BLaER1 treated with 17β-estradiol and CSF1 and Interleukin-3, amounts not matched to agents 10 nM and 100 nM (cell line): ENCODE data around the gene TP53I13.
A peak's percentile ranks its signal among the peaks of the same experiment; 100 is the strongest.

Experiments
- H3K27ac ChIP-seq, 11 experiments: shearing (Covaris generic); formaldehyde crosslinking; 2 replicates each; pipeline ENCODE4 v1.8.1; 2022
- H3K27me3 ChIP-seq, 11 experiments: shearing (Covaris generic); formaldehyde crosslinking; 2 replicates each; pipeline ENCODE4 v1.8.1; 2022
- H3K36me3 ChIP-seq, 11 experiments: shearing (Covaris generic); formaldehyde crosslinking; 2 replicates each; pipeline ENCODE4 v1.8.1; 2022
- H3K4me1 ChIP-seq, 10 experiments: shearing (Covaris generic); formaldehyde crosslinking; 2 replicates each; pipeline ENCODE4 v1.8.1; 2022
- H3K4me2 ChIP-seq, 11 experiments: shearing (Covaris generic); formaldehyde crosslinking; 2 replicates each; pipeline ENCODE4 v1.8.1; 2022
- H3K4me3 ChIP-seq, 10 experiments: shearing (Covaris generic); formaldehyde crosslinking; 2 replicates each; pipeline ENCODE4 v1.8.1; 2022
- H3K9ac ChIP-seq, 11 experiments: shearing (Covaris generic); formaldehyde crosslinking; 2 replicates each; pipeline ENCODE4 v1.8.1; 2022
- H3K9me3 ChIP-seq, 11 experiments: shearing (Covaris generic); formaldehyde crosslinking; replicated peaks in 1 of 11; 2 replicates each; pipeline ENCODE4 v1.8.1; 2022
- H4K20me1 ChIP-seq, 11 experiments: shearing (Covaris generic); formaldehyde crosslinking; 2 replicates each; pipeline ENCODE4 v1.8.1; 2022
- Cebpa-rat ChIP-seq, 11 experiments: shearing (Covaris generic); IDR thresholded peaks; 2 replicates each; pipeline ENCODE4 v1.8.1; 2022

TP53I13 gene

DNA sequence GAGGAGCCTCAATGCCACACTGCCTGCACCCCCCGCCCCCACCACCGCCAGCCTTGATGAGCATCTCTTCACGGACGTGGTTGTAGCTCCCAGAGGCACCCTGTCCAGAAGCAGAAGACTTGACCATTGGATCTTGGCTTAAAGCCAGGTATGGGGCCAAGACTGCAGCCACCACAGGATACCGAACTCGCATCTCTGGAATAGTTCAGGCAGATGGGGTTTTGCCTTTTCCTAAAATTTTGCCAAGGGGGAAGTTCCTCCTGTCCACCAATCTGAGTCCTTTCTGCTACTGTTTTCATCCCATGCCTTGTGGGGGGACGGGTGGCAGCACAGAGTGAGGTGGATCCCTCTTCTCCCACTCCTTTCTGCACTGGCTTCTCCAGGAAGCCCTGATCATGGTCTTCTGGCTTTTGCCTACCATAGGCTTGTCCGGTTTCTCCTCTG lies 53.3 kb downstream of the TP53I13 start:
- H3K9me3 ChIP-seq, result no peaks in the 10 kb centered on the region
- peaks cover 2 to 9% (median 9%) of the 10 kb centered on the region in 11 experiments for H3K27me3 ChIP-seq
- peak overlapping the region; percentile 93 to 98 (median 96) for H3K4me2 ChIP-seq
- peaks cover 4 to 50% (median 23%) of the 10 kb centered on the region in 11 experiments; a peak in 21 of 22 replicates for H4K20me1 ChIP-seq
- peaks cover 0 to 16% (median 13%) of the 10 kb centered on the region in 11 experiments; a peak in 18 of 22 replicates for H3K36me3 ChIP-seq
- H3K27ac ChIP-seq, result peak overlapping the region in 7 of 11 experiments; percentile 72 to 81 (median 75); a peak in 12 of 22 replicates
- peak overlapping the region; percentile 65 to 88 (median 81); a peak in 18 of 22 replicates for H3K9ac ChIP-seq
- TF ChIP-seq Cebpa-rat (IDR thresholded peaks at IDR 0.05), result no peak
- H3K4me1 ChIP-seq, result peaks cover 50 to 89% (median 77%) of the 10 kb centered on the region in 10 experiments
- peak overlapping the region; percentile 71 to 85 (median 79) for H3K4me3 ChIP-seq
